Measurements from ENCODE around the gene POU2AF1. TPM values are rescaled to one million over a fixed set of nuclear protein-coding genes. Genes with fewer than 3 reads are reported as not detected.

Gene POU2AF1
- total and polyA plus RNA-seq, 2 donors (not counting 1 experiment from before 2014, with no cell fraction given) = 0.17 TPM; not detected in 1

- H3K4me2 ChIP-seq (ENCODE audit: extremely low read depth, insufficient read depth, low read length) = no peak overlapping the region
- H3K79me2 ChIP-seq (ENCODE audit: control insufficient read depth, insufficient read depth, low read length) = no peaks in the 10 kb centered on the region
- H3K36me3 ChIP-seq (ENCODE audit: control insufficient read depth, insufficient read depth, low read length) = no peaks in the 10 kb centered on the region
- no peaks in the 10 kb centered on the region for H4K20me1 ChIP-seq (ENCODE audit: control insufficient read depth, extremely low read depth, insufficient read depth, low read length)
- H3K9ac ChIP-seq (ENCODE audit: insufficient read depth, low read length) = no peak overlapping the region
- TF ChIP-seq EZH2 (IDR thresholded peaks at IDR 0.05; ENCODE audit: low read length, missing control alignments) = no peak
- TF ChIP-seq, protein P1, sequence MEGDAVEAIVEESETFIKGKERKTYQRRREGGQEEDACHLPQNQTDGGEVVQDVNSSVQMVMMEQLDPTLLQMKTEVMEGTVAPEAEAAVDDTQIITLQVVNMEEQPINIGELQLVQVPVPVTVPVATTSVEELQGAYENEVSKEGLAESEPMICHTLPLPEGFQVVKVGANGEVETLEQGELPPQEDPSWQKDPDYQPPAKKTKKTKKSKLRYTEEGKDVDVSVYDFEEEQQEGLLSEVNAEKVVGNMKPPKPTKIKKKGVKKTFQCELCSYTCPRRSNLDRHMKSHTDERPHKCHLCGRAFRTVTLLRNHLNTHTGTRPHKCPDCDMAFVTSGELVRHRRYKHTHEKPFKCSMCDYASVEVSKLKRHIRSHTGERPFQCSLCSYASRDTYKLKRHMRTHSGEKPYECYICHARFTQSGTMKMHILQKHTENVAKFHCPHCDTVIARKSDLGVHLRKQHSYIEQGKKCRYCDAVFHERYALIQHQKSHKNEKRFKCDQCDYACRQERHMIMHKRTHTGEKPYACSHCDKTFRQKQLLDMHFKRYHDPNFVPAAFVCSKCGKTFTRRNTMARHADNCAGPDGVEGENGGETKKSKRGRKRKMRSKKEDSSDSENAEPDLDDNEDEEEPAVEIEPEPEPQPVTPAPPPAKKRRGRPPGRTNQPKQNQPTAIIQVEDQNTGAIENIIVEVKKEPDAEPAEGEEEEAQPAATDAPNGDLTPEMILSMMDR (conservative IDR thresholded peaks at IDR 0.05 in 1 of 2, IDR thresholded peaks at IDR 0.05 in 1 of 2; ENCODE audit: low read depth in 1 of 2, low read length in 2 of 2) = no peak
- no peaks in the 10 kb centered on the region for H3K4me1 ChIP-seq (ENCODE audit: control insufficient read depth, extremely low read depth, insufficient read depth, low read length)
- H2AFZ ChIP-seq (ENCODE audit: low read length) = no peak overlapping the region
- H3K27ac ChIP-seq (ENCODE audit: insufficient read depth, low read length) = no peak overlapping the region
- DNase-seq (ENCODE audit: low read depth in 2 of 2) = no peak
- H3K27me3 ChIP-seq (ENCODE audit: control insufficient read depth, insufficient read depth, low read length) = no peaks in the 10 kb centered on the region
- H3K4me3 ChIP-seq (replicated peaks in 1 of 4; ENCODE audit: control extremely low read depth in 1 of 4, insufficient read depth in 1 of 4, low read depth in 3 of 4, low read length in 4 of 4) = no peak overlapping the region
- H3K9me3 ChIP-seq (ENCODE audit: control insufficient read depth, insufficient read depth, low read depth, low read length) = no peaks in the 10 kb centered on the region
Observed at GRCh38 chr11:111353776-111354600, 25.1 kb downstream of the POU2AF1 start.

- no peaks in the 10 kb centered on the region for H3K79me2 ChIP-seq (ENCODE audit: control insufficient read depth, insufficient read depth, low read length)
- no peak overlapping the region for H3K4me2 ChIP-seq (ENCODE audit: extremely low read depth, insufficient read depth, low read length)
- no peaks in the 10 kb centered on the region for H3K9me3 ChIP-seq (ENCODE audit: control insufficient read depth, insufficient read depth, low read depth, low read length)
- H3K4me3 ChIP-seq (replicated peaks in 1 of 4; ENCODE audit: control extremely low read depth in 1 of 4, insufficient read depth in 1 of 4, low read depth in 3 of 4, low read length in 4 of 4) = no peak overlapping the region
- H3K4me1 ChIP-seq (ENCODE audit: control insufficient read depth, extremely low read depth, insufficient read depth, low read length) = no peaks in the 10 kb centered on the region
- H3K9ac ChIP-seq (ENCODE audit: insufficient read depth, low read length) = no peak overlapping the region
- no peaks in the 10 kb centered on the region for H3K27me3 ChIP-seq (ENCODE audit: control insufficient read depth, insufficient read depth, low read length)
- no peak for DNase-seq (ENCODE audit: low read depth in 2 of 2)
- H3K36me3 ChIP-seq (ENCODE audit: control insufficient read depth, insufficient read depth, low read length) = no peaks in the 10 kb centered on the region
- H3K27ac ChIP-seq (ENCODE audit: insufficient read depth, low read length) = no peak overlapping the region
- TF ChIP-seq, protein P1 (conservative IDR thresholded peaks at IDR 0.05 in 1 of 2, IDR thresholded peaks at IDR 0.05 in 1 of 2; ENCODE audit: low read depth in 1 of 2, low read length in 2 of 2) = no peak
- TF ChIP-seq EZH2 (IDR thresholded peaks at IDR 0.05; ENCODE audit: low read length, missing control alignments) = no peak
- H2AFZ ChIP-seq (ENCODE audit: low read length) = no peak overlapping the region
- H4K20me1 ChIP-seq (ENCODE audit: control insufficient read depth, extremely low read depth, insufficient read depth, low read length) = no peaks in the 10 kb centered on the region
Observed at GRCh38 chr11:111352935-111353710, 26.0 kb downstream of the POU2AF1 start.

GRCh38 chr11:111352231-111352746 is 26.8 kb downstream of the POU2AF1 start:
- no peaks in the 10 kb centered on the region for H3K4me1 ChIP-seq (ENCODE audit: control insufficient read depth, extremely low read depth, insufficient read depth, low read length)
- no peak for DNase-seq (ENCODE audit: low read depth in 2 of 2)
- no peaks in the 10 kb centered on the region for H3K79me2 ChIP-seq (ENCODE audit: control insufficient read depth, insufficient read depth, low read length)
- H4K20me1 ChIP-seq (ENCODE audit: control insufficient read depth, extremely low read depth, insufficient read depth, low read length) = no peaks in the 10 kb centered on the region
- H3K9ac ChIP-seq (ENCODE audit: insufficient read depth, low read length) = no peak overlapping the region
- no peak overlapping the region for H3K4me3 ChIP-seq (replicated peaks in 1 of 4; ENCODE audit: control extremely low read depth in 1 of 4, insufficient read depth in 1 of 4, low read depth in 3 of 4, low read length in 4 of 4)
- H3K9me3 ChIP-seq (ENCODE audit: control insufficient read depth, insufficient read depth, low read depth, low read length) = no peaks in the 10 kb centered on the region
- TF ChIP-seq EZH2 (IDR thresholded peaks at IDR 0.05; ENCODE audit: low read length, missing control alignments) = no peak
- TF ChIP-seq, protein P1 (conservative IDR thresholded peaks at IDR 0.05 in 1 of 2, IDR thresholded peaks at IDR 0.05 in 1 of 2; ENCODE audit: low read depth in 1 of 2, low read length in 2 of 2) = no peak
- H2AFZ ChIP-seq (ENCODE audit: low read length) = no peak overlapping the region
- no peak overlapping the region for H3K27ac ChIP-seq (ENCODE audit: insufficient read depth, low read length)
- no peaks in the 10 kb centered on the region for H3K36me3 ChIP-seq (ENCODE audit: control insufficient read depth, insufficient read depth, low read length)
- no peak overlapping the region for H3K4me2 ChIP-seq (ENCODE audit: extremely low read depth, insufficient read depth, low read length)
- H3K27me3 ChIP-seq (ENCODE audit: control insufficient read depth, insufficient read depth, low read length) = no peaks in the 10 kb centered on the region
